ENCODE data around the gene CYTH1. TPM values are rescaled to one million over a fixed set of nuclear protein-coding genes. Genes with fewer than 3 reads are reported as not detected.

CYTH1 gene
- polyA plus RNA-seq, 1 experiment, result 13.7 TPM

- Histone ChIP-seq H3K27me3 (ENCODE audit: control insufficient read depth, insufficient read depth, low read length) (no peaks in the 10 kb centered on the region), H3K27ac (ENCODE audit: low read depth, low read length) (no peak overlapping the region), H3K4me3 (ENCODE audit: low read depth, low read length) (no peak overlapping the region), H3K9me3 (ENCODE audit: control insufficient read depth, insufficient read depth, low read length) (no peaks in the 10 kb centered on the region)
- no peak for DNase-seq (ENCODE audit: low read depth, low spot score)
- POLR2A ChIA-PET, result no interaction called here
- no peak for TF ChIP-seq CTCF (IDR thresholded peaks at IDR 0.05; ENCODE audit: low read depth, low read length)
- CTCF ChIA-PET, result interaction anchor here (1.2 kb wide), 2 partner anchors 18 to 27 kb away, joined by 3 read pairs; no protein-coding TSS in a partner anchor
Observed at GRCh38 chr17:78715000-78715771, 66.9 kb downstream of the CYTH1 start.

- no peak for DNase-seq (ENCODE audit: low read depth, low spot score)
- Histone ChIP-seq H3K9me3 (ENCODE audit: control insufficient read depth, insufficient read depth, low read length) (no peaks in the 10 kb centered on the region), H3K4me3 (ENCODE audit: low read depth, low read length) (no peak overlapping the region), H3K27me3 (ENCODE audit: control insufficient read depth, insufficient read depth, low read length) (no peaks in the 10 kb centered on the region), H3K27ac (ENCODE audit: low read depth, low read length) (no peak overlapping the region)
- no peak for TF ChIP-seq CTCF (IDR thresholded peaks at IDR 0.05; ENCODE audit: low read depth, low read length)
- ChIA-PET POLR2A (interaction anchor here (0.6 kb wide), 1 partner anchor 116 kb away, joined by 7 read pairs; no protein-coding TSS in a partner anchor), CTCF (no interaction called here)
Observed at GRCh38 chr17:78714534-78714933, 67.5 kb downstream of the CYTH1 start.

GRCh38 chr17:78712043-78712442 is 70.0 kb downstream of the CYTH1 start:
- ChIA-PET POLR2A (no interaction called here), CTCF (interaction anchor here (0.7 to 6.0 kb wide), 3 partner anchors 203 to 290 kb away, joined by 3 to 111 read pairs (median 3); no protein-coding TSS in a partner anchor)
- no peak overlapping the region for H3K27ac ChIP-seq (ENCODE audit: low read depth, low read length)
- no peak for TF ChIP-seq CTCF (IDR thresholded peaks at IDR 0.05; ENCODE audit: low read depth, low read length)
- no peaks in the 10 kb centered on the region for H3K9me3 ChIP-seq (ENCODE audit: control insufficient read depth, insufficient read depth, low read length)
- no peak overlapping the region for H3K4me3 ChIP-seq (ENCODE audit: low read depth, low read length)
- no peaks in the 10 kb centered on the region for H3K27me3 ChIP-seq (ENCODE audit: control insufficient read depth, insufficient read depth, low read length)
- no peak for DNase-seq (ENCODE audit: low read depth, low spot score)

- ChIA-PET CTCF (interaction anchor here (1.8 to 6.0 kb wide), 2 partner anchors 36 to 216 kb away, joined by 4 to 111 read pairs; no protein-coding TSS in a partner anchor), POLR2A (no interaction called here)
- no peaks in the 10 kb centered on the region for H3K9me3 ChIP-seq (ENCODE audit: control insufficient read depth, insufficient read depth, low read length)
- H3K27me3 ChIP-seq (ENCODE audit: control insufficient read depth, insufficient read depth, low read length), result no peaks in the 10 kb centered on the region
- no peak for TF ChIP-seq CTCF (IDR thresholded peaks at IDR 0.05; ENCODE audit: low read depth, low read length)
- no peak for DNase-seq (ENCODE audit: low read depth, low spot score)
- H3K4me3 ChIP-seq (ENCODE audit: low read depth, low read length), result no peak overlapping the region
- no peak overlapping the region for H3K27ac ChIP-seq (ENCODE audit: low read depth, low read length)
Observed at GRCh38 chr17:78710607-78711006, 71.5 kb downstream of the CYTH1 start.

GRCh38 chr17:78709751-78710181 is 72.3 kb downstream of the CYTH1 start:
- POLR2A ChIA-PET, result interaction anchor here (0.6 to 2.1 kb wide), 2 partner anchors 112 to 213 kb away, joined by 4 to 5 read pairs; no protein-coding TSS in a partner anchor
- no peaks in the 10 kb centered on the region for H3K9me3 ChIP-seq (ENCODE audit: control insufficient read depth, insufficient read depth, low read length)
- CTCF ChIA-PET, result interaction anchor here (0.6 to 6.0 kb wide), 8 partner anchors 24 to 349 kb away, joined by 3 to 111 read pairs (median 10); no protein-coding TSS in a partner anchor
- DNase-seq (ENCODE audit: low read depth, low spot score), result no peak
- H3K27ac ChIP-seq (ENCODE audit: low read depth, low read length), result no peak overlapping the region
- no peak overlapping the region for H3K4me3 ChIP-seq (ENCODE audit: low read depth, low read length)
- no peak for TF ChIP-seq CTCF (IDR thresholded peaks at IDR 0.05; ENCODE audit: low read depth, low read length)
- no peaks in the 10 kb centered on the region for H3K27me3 ChIP-seq (ENCODE audit: control insufficient read depth, insufficient read depth, low read length)
